GM10847 (cell line): ENCODE measurements around the gene ARHGAP18.

Experiments
- POLR2A ChIP-seq: IDR thresholded peaks from 2 replicates; pipeline ENCODE4 v1.6.1; 2011; ENCODE audit not compliant: insufficient read length; ENCODE audit errors: extremely low read depth

The ARHGAP18 gene

GRCh38 chr6:129612440-129612839, 97.5 kb downstream of the ARHGAP18 start:
- TF ChIP-seq POLR2A, result no peak

GRCh38 chr6:129609635-129610034, 100.3 kb downstream of the ARHGAP18 start:
- TF ChIP-seq POLR2A, result no peak

DNA sequence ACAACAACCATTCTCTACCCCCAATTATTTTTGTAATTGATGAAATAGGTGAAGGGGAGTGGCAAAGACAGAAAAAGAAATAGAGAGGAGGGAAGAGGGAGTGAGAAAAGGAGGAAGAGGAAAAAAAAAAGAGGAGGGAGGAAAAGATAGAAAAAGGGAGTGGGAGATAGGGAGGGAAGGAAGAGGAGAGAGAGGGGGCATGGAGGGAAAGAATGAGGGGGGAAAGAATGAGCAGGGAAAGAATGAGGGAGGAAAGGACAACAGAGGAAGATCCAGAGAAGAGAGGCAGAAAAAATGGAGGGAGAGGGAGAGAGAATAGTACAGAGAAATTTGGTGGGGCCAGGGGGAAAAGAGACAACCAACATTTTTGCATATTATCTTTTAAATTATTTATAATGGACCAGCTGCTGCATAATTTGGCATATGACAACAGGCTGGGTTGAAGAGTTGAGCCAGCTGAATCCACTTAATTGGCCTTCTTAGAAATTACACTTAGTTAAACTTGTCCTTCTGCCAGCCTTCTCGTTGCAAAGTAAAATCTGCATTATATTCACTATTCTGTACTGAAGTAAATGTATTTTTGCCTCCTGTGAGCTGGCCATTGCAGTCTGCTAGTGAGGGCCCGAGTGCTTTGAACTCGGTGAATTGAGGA, 101.0 kb downstream of the ARHGAP18 start:
- no peak for TF ChIP-seq POLR2A

GRCh38 chr6:129607581-129608186, 102.3 kb downstream of the ARHGAP18 start:
- TF ChIP-seq POLR2A, result no peak

DNA sequence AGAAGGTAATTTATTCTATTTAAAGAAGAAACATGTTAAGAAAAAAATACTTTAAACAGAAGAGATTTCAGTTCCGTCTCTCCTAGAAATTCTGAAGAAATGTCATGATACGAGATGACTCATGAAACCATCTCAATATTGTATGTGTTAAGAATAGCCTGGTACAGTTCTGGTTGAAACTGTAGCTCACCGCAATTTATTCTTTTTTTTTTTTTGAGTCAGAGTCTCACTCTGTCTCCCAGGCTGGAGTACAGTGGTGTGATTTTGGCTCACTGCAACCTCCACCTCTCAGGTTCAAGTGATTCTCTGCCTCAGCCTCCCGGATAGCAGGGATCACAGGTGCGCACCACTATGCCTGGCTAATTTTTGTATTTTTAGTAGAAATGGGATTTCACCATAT, 103.3 kb downstream of the ARHGAP18 start:
- no peak for TF ChIP-seq POLR2A

DNA sequence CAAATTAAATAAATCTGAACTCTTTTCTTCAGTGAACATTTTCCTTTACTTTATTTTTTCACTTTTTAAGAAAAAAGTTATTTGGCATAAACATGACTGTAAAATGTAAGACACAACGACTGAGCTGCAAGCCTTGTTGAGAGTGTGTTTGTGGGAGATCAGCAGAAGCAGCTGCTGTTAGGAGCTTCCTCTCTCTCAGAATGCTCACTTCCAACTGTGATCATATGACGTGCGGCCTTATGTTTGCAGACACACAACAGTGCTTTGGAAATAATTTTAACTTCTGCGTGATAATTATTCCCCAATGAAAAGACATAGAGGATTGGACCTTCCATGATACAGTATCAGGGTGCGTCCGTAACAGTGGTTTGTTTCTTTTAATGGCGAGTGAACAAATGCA, 104.0 kb downstream of the ARHGAP18 start:
- TF ChIP-seq POLR2A, result no peak

GRCh38 chr6:129605095-129605494, 104.9 kb downstream of the ARHGAP18 start:
- no peak for TF ChIP-seq POLR2A

GRCh38 chr6:129604321-129604720, 105.7 kb downstream of the ARHGAP18 start:
- no peak for TF ChIP-seq POLR2A

DNA sequence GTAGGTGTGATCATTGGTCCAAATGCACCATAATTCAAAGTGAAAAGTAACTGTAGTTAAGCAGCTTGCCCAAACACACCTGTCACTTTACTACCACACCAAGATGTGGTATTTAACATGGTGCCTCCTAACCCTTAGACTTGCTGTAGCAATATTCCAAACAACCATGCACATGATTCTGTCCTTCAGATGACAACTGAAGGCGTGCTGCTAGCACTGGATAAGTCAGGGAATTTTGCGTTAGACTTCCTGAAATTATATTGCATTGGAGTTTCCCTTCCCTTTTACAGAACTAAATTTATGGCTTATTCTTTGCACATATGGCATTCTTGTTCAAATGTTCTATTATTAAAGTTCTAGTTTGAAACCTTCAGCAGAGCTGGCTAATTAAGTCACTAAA, 106.2 kb downstream of the ARHGAP18 start:
- no peak for TF ChIP-seq POLR2A

DNA sequence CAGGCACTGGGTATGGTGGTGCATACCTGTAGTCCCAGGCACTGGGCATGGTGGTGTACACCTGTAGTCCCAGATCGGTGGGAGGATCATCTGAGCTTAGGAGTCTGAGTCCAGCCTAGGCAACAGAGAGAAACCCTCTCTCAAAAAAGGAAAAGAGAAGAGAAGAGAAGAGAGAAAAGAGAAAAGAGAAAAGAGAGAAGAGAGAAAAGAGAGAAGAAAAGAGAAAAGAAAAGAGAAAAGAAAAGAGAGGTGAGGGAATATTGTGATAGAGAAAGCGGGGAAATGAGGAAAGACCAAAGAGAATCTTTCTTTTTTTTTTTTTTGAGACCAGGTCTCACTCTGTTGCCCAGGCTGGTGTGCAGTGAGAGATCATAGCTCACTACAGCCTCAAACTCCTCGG, 108.7 kb downstream of the ARHGAP18 start:
- no peak for TF ChIP-seq POLR2A

- no peak for TF ChIP-seq POLR2A
Observed at GRCh38 chr6:129599467-129599866, 110.5 kb downstream of the ARHGAP18 start.

DNA sequence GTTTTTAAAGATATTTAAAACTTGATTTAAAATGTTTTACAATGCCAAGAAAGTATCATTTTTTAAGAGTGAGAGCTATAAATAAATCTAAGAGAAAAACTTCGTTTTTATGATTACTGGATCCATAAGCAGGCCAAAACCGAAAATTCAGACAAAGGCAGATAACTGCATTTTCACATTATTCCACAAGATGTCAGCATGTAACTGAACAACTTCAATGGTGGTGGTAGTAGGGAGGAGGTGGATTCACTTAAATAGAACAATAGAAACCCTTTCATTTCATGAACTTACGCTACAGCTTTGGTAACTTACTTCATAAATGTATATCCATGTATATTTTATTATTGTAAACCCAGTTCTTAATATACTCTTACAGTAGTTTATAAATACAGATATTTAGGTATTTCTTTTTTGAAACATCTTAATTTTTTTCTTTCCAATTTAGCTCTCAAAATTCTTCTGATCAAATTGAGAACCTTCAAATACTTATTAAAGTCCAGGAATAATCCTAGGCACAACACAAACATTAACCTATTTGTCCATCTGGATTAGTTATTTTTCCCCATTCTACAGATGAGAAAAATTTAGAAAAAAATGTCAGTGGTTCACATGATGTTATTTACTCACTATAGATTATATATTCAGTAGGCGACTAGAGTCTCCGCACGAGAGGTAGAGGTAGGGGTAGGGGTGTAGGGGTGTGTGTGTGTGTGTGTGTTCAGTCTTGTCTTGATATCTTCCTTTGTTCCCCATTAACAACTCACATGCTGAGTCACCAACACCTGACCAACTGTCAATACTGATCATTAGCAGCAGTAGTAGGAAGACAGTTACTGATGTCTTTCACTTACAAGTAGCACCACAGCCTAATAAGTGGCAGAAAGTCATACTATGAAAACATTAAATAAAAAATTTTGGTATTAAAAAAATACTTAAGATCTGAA, 111.5 kb downstream of the ARHGAP18 start:
- TF ChIP-seq POLR2A, result no peak

DNA sequence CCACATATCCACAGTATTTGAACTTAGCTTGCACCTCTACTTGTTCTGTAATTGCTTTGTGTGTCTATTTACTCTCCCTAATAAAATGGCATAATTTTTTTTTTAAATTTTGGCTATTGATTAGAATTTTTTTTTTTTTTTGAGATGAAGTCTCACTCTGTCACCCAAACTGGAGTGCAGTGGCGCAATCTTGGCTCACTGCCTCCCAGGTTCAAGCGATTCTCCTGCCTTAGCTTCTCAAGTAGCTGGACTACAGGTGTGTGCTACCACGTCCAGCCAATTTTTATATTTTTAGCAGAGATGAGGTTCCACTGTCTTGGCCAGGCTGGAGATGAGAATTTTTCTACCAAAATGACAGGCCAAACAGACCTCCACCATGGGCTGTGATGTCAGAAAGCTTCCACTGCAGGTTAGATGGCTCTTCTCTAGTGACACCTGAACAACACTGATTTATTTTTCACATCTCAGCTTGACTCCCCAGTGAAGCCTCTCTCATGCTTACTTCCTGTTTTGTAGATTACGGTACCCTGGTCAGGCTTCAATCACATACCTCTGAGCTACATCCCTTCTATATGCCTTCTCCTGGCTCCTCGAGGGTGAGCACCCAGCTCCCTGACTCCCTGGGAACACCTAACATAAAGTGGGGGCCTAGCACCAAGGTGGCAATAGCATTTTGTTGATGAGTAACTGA, 112.8 kb downstream of the ARHGAP18 start:
- no peak for TF ChIP-seq POLR2A

DNA sequence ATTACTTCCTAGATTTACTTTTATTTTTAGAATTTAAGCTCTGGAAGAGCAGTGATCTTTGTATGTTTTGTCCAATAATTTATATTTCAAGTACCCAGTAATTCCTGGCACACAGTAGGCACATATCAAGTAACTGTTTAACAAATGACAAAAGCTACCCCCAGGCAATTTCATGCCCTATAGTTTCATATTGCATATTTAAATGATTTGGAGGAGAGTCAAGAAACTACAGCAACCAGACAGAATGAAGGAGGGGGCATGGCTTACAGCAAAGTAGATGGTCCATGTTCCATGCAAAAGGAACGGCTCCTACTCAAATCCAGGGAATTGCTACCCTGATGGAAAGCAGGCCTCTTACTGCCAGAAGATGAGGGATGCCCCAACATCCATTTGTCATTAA, 113.5 kb downstream of the ARHGAP18 start:
- no peak for TF ChIP-seq POLR2A

- no peak for TF ChIP-seq POLR2A
Observed at GRCh38 chr6:129593233-129593564, 116.8 kb downstream of the ARHGAP18 start.
